HepG2 (cell line): Measurements from ENCODE around the gene SNRPD2. TPM values are rescaled to one million over a fixed set of nuclear protein-coding genes. Genes with fewer than 3 reads are reported as not detected.
A peak's percentile ranks its signal among the peaks of the same experiment; 100 is the strongest.

Source experiments
- ATF7 ChIP-seq, 2 experiments: fragments of 450-650 bp in 1 of 2; sonication (generic) in 1 of 2; formaldehyde crosslinking in 1 of 2; IDR thresholded peaks; 2 replicates each; pipeline versions ENCODE4 v1.4.0 to v1.6.1; 2016 to 2020; ENCODE audit warnings: antibody characterized with exemption in 1 of 2, mild to moderate bottlenecking in 1 of 2, missing genetic modification reagents in 1 of 2
- CC2D1A ChIP-seq: sonication (generic); formaldehyde crosslinking; IDR thresholded peaks from 2 replicates; pipeline ENCODE4 v1.8.1; 2023; ENCODE audit warnings: mild to moderate bottlenecking, missing genetic modification reagents
- ETS1 ChIP-seq: sonication (generic); formaldehyde crosslinking; IDR thresholded peaks from 2 replicates; pipeline ENCODE4 v1.4.0; 2020; ENCODE audit warnings: missing genetic modification reagents
- EZH2 ChIP-seq: conservative IDR thresholded peaks from 2 replicates; pipeline ENCODE4 v1.6.1; 2012; ENCODE audit warnings: mild to moderate bottlenecking, low read depth, low read length, moderate library complexity
- FOXA3 ChIP-seq: IDR thresholded peaks from 2 replicates; pipeline ENCODE4 v1.6.1; 2016; ENCODE audit warnings: missing genetic modification reagents, missing compliant biosample characterization
- MIXL1 ChIP-seq: IDR thresholded peaks from 2 replicates; pipeline ENCODE4 v1.6.1; 2016
- MTA1 ChIP-seq: sonication (generic); formaldehyde crosslinking; IDR thresholded peaks from 2 replicates; pipeline ENCODE4 v1.4.0; 2020; ENCODE audit warnings: missing genetic modification reagents, mild to moderate bottlenecking, borderline replicate concordance
- NCOA5 ChIP-seq: sonication (generic); formaldehyde crosslinking; IDR thresholded peaks from 2 replicates; pipeline ENCODE4 v1.4.0; 2020; ENCODE audit warnings: missing genetic modification reagents
- NR2F2 ChIP-seq: IDR thresholded peaks from 2 replicates; pipeline ENCODE4 v1.6.1; 2012; ENCODE audit warnings: low read depth, inconsistent platforms, borderline replicate concordance
- PCBP1 ChIP-seq: fragments of 200-400 bp; formaldehyde crosslinking; IDR thresholded peaks from 2 replicates; pipeline ENCODE4 v1.6.1; 2017; ENCODE audit warnings: mild to moderate bottlenecking, low read depth, low read length, borderline replicate concordance
- PITX1 ChIP-seq: sonication (generic); formaldehyde crosslinking; IDR thresholded peaks from 2 replicates; pipeline ENCODE4 v1.5.1; 2020; ENCODE audit warnings: mild to moderate bottlenecking, missing genetic modification reagents
- RBM22 ChIP-seq: fragments of 200-400 bp; formaldehyde crosslinking; optimal IDR thresholded peaks from 2 replicates; pipeline ENCODE3; 2017; ENCODE audit warnings: mild to moderate bottlenecking, low read length, moderate library complexity
- REPIN1 ChIP-seq: sonication (generic); formaldehyde crosslinking; IDR thresholded peaks from 2 replicates; pipeline ENCODE4 v1.8.0; 2022; ENCODE audit warnings: missing genetic modification reagents, low read depth, mild to moderate bottlenecking, borderline replicate concordance
- SALL1 ChIP-seq: sonication (generic); formaldehyde crosslinking; IDR thresholded peaks from 2 replicates; pipeline ENCODE4 v1.8.0; 2022; ENCODE audit warnings: mild to moderate bottlenecking, missing genetic modification reagents
- TIGD3 ChIP-seq: sonication (generic); formaldehyde crosslinking; IDR thresholded peaks from 2 replicates; pipeline ENCODE4 v1.5.1; 2020; ENCODE audit warnings: mild to moderate bottlenecking, missing genetic modification reagents, borderline replicate concordance
- ZBTB20 ChIP-seq: sonication (generic); formaldehyde crosslinking; IDR thresholded peaks from 2 replicates; pipeline ENCODE4 v1.8.1; 2023; ENCODE audit warnings: missing genetic modification reagents, low read depth, mild to moderate bottlenecking, borderline replicate concordance
- ZNF317 ChIP-seq: sonication (generic); formaldehyde crosslinking; IDR thresholded peaks from 2 replicates; pipeline ENCODE4 v1.5.0; 2020; ENCODE audit warnings: mild to moderate bottlenecking, missing genetic modification reagents
- ZNF468 ChIP-seq: sonication (generic); formaldehyde crosslinking; IDR thresholded peaks from 2 replicates; pipeline ENCODE4 v1.8.0; 2022; ENCODE audit warnings: mild to moderate bottlenecking, moderate library complexity, missing genetic modification reagents
- ZNF646 ChIP-seq: sonication (generic); formaldehyde crosslinking; IDR thresholded peaks from 2 replicates; pipeline ENCODE4 v1.9.0; 2021; ENCODE audit warnings: mild to moderate bottlenecking, missing genetic modification reagents
- ZNF660 ChIP-seq: sonication (generic); formaldehyde crosslinking; IDR thresholded peaks from 2 replicates; pipeline ENCODE4 v1.5.1; 2020; ENCODE audit warnings: mild to moderate bottlenecking, low read depth, missing genetic modification reagents, borderline replicate concordance
- ZNF816 ChIP-seq: sonication (generic); formaldehyde crosslinking; IDR thresholded peaks from 2 replicates; pipeline ENCODE4 v1.8.0; 2022; ENCODE audit warnings: missing genetic modification reagents, mild to moderate bottlenecking, borderline replicate concordance
- polyA plus RNA-seq, 8 experiments: library from polyadenylated mRNA; depleted of rRNA in 3 of 8; stranded (reverse) in 7 of 8; unstranded in 1 of 8; fragments of >200 nt; fragmentation: Illumina TruSeq in 4 of 8; extraction: Trizol in 4 of 8; gene quantifications; 2 replicates each; pipeline versions ENCODE4 v1.2.1 to v1.2.3, GENCODE V29; 2011 to 2016; ENCODE audit warnings: low read depth in 4 of 8, missing spikeins in 1 of 8, mixed read lengths in 1 of 8; ENCODE audit not compliant: insufficient read depth in 1 of 8
- total RNA-seq, 5 experiments: library from RNA; depleted of rRNA; stranded (reverse); fragments of >200 nt; fragmentation: Illumina TruSeq; extraction: Trizol; gene quantifications; 2 replicates each; pipeline ENCODE4 v1.2.3, GENCODE V29; 2016; ENCODE audit warnings: low read depth in 1 of 5

The SNRPD2 gene
- total and polyA plus RNA-seq, 2 of the 13 experiments (the other 11 are each of a cell fraction or from before 2014, with no cell fraction given): 299 to 485 TPM

- TF ChIP-seq ATF7 (IDR thresholded peaks at IDR 0.05) (no peak), ATF7 (CRISPR knock-in tag; IDR thresholded peaks at IDR 0.05) (no peak), REPIN1 (CRISPR knock-in tag) (no peak), ZNF468 (CRISPR knock-in tag) (no peak), RBM22 (no peak), FOXA3 (CRISPR knock-in tag) (no peak), ZBTB20 (CRISPR knock-in tag) (no peak), MIXL1 (0 out of 2 replicates have a peak, but pooled peaks have one; percentile 27), ZNF660 (CRISPR knock-in tag) (no peak), EZH2 (no peak), TIGD3 (CRISPR knock-in tag) (no peak), MTA1 (CRISPR knock-in tag) (no peak), CC2D1A (CRISPR knock-in tag) (0 out of 2 replicates have a peak, but pooled peaks have one; percentile 64), ZNF816 (0 out of 2 replicates have a peak, but pooled peaks have one; percentile 14), NR2F2 (no peak), ZNF646 (CRISPR knock-in tag) (no peak), PCBP1 (0 out of 2 replicates have a peak, but pooled peaks have one; percentile 35), PITX1 (no peak), ETS1 (CRISPR knock-in tag) (no peak), SALL1 (CRISPR knock-in tag) (peak; percentile 21; the same call in 1 of the 2 replicates), NCOA5 (no peak), ZNF317 (CRISPR knock-in tag) (no peak)
Observed at GRCh38 chr19:45641274-45642105, 50.3 kb downstream of the SNRPD2 start (continued).
